Measurements from ENCODE around the gene KARS1. TPM values are rescaled to one million over a fixed set of nuclear protein-coding genes. Genes with fewer than 3 reads are reported as not detected.

Gene KARS1
- total RNA-seq, result 106 and 114 TPM in 2 replicates
- polyA plus RNA-seq, result 132 and 160 TPM in 2 replicates

DNA sequence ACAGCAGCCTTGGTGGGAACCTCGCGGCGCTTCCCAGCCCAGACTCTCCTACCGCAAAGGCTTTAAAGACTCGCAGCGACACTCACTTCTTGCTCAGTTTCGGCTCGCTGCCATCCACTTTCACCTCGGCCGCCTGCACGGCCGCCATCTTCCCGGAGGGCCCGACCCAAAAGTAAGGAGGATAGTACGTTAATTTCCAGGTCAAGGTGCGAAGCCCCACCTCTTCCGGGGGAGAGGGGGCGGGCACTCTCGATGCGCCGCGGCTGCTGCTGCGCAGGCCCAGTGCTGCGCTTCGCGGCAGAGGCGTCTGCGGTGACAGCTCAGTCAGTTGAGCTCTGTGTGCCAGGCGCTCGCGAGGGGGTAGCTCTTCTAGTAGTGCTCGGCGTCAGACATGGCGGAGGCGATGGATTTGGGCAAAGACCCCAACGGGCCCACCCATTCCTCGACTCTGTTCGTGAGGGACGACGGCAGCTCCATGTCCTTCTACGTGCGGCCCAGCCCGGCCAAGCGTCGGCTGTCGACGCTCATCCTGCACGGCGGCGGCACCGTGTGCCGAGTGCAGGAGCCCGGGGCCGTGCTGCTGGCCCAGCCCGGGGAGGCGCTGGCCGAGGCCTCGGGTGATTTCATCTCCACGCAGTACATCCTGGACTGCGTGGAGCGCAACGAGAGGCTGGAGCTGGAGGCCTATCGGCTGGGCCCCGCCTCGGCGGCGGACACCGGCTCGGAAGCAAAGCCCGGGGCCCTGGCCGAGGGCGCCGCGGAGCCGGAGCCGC, at the start of gene KARS1, which contains the start of gene TERF2IP:
Gene KARS1 (minus strand): TSS at position 174 of the 773 bp plus-strand sequence. CDS start 26 bp downstream, at position 148.
Gene TERF2IP (plus strand): TSS at position 282 of the 773 bp plus-strand sequence. CDS start 110 bp downstream, at position 392.
- H3K9me3 ChIP-seq (ENCODE audit: low read depth), result no peaks in the 10 kb centered on the region
- H3K27ac ChIP-seq, result peak within 1 kb of the TSS; percentile 85
- H3K4me3 ChIP-seq, result peak within 1 kb of the TSS; percentile 61
- TF ChIP-seq CTCF (IDR thresholded peaks at IDR 0.05; ENCODE audit: low read depth, low read length), result no peak
- peak; percentile 92 to 93 for DNase-seq (ENCODE audit: low read depth in 1 of 2, low spot score in 1 of 2)
- peaks cover 17% of the 10 kb centered on the region for H3K4me1 ChIP-seq (ENCODE audit: low read depth)
- H3K27me3 ChIP-seq, result no peaks in the 10 kb centered on the region
- peaks cover 12% of the 10 kb centered on the region for H3K36me3 ChIP-seq

DNA sequence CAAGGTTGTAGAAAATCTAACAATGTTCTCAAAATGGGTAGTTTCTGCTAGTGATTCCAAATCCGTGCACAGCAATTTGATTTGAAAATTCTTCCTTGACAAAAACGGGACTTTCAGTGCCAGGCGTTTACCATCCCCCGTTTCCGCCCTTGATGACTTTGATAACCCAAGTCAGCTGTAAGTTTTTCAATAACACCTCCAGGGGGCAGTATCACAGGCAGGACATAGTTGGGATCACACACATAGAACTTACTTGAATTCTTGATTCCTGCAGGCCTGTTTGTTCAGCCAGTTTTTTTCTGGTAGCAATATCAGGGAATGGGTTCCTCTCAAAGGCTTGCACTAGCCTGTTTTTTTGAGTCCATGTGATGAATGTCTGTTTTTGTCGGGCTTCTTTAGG, 48.2 kb upstream of the KARS1 start:
- Histone ChIP-seq H3K27ac (no peak overlapping the region), H3K4me3 (no peak overlapping the region), H3K36me3 (no peaks in the 10 kb centered on the region), H3K9me3 (ENCODE audit: low read depth) (no peaks in the 10 kb centered on the region), H3K4me1 (ENCODE audit: low read depth) (no peaks in the 10 kb centered on the region), H3K27me3 (no peaks in the 10 kb centered on the region)
- TF ChIP-seq CTCF (IDR thresholded peaks at IDR 0.05; ENCODE audit: low read depth, low read length), result peak; percentile 7
- no peak for DNase-seq (ENCODE audit: low read depth in 1 of 2, low spot score in 1 of 2)

GRCh38 chr16:75687361-75687760, 39.9 kb upstream of the KARS1 start:
- TF ChIP-seq CTCF (IDR thresholded peaks at IDR 0.05; ENCODE audit: low read depth, low read length), result no peak

GRCh38 chr16:75682308-75682707, 34.8 kb upstream of the KARS1 start:
- no peaks in the 10 kb centered on the region for H3K36me3 ChIP-seq
- no peaks in the 10 kb centered on the region for H3K27me3 ChIP-seq
- no peak overlapping the region for H3K27ac ChIP-seq
- DNase-seq (ENCODE audit: low read depth in 1 of 2, low spot score in 1 of 2), result no peak
- no peak overlapping the region for H3K4me3 ChIP-seq
- H3K9me3 ChIP-seq (ENCODE audit: low read depth), result no peaks in the 10 kb centered on the region
- no peak for TF ChIP-seq CTCF (IDR thresholded peaks at IDR 0.05; ENCODE audit: low read depth, low read length)
- H3K4me1 ChIP-seq (ENCODE audit: low read depth), result peaks cover 1% of the 10 kb centered on the region

More at GRCh38 chr16:75687361-75687760, 39.9 kb upstream of the KARS1 start:
- H3K9me3 ChIP-seq (ENCODE audit: low read depth), result no peaks in the 10 kb centered on the region
- no peak overlapping the region for H3K4me3 ChIP-seq
- no peaks in the 10 kb centered on the region for H3K4me1 ChIP-seq (ENCODE audit: low read depth)
- no peak overlapping the region for H3K27ac ChIP-seq
- H3K27me3 ChIP-seq, result no peaks in the 10 kb centered on the region
- DNase-seq (ENCODE audit: low read depth in 1 of 2, low spot score in 1 of 2), result no peak
- H3K36me3 ChIP-seq, result no peaks in the 10 kb centered on the region

GRCh38 chr16:75679366-75679765, 31.9 kb upstream of the KARS1 start:
- TF ChIP-seq CTCF (IDR thresholded peaks at IDR 0.05; ENCODE audit: low read depth, low read length), result no peak
- Histone ChIP-seq H3K27me3 (no peaks in the 10 kb centered on the region), H3K36me3 (no peaks in the 10 kb centered on the region), H3K9me3 (ENCODE audit: low read depth) (no peaks in the 10 kb centered on the region), H3K4me3 (no peak overlapping the region), H3K27ac (no peak overlapping the region), H3K4me1 (ENCODE audit: low read depth) (peaks cover 8% of the 10 kb centered on the region)
- peak in 1 of 2 donors; percentile 77 for DNase-seq (ENCODE audit: low read depth in 1 of 2, low spot score in 1 of 2)

Data from cardiac muscle cell (in vitro differentiated cells and primary cell).